GM18502 (cell line): Measurements from ENCODE around the gene CXXC4.

Experiments
- ATAC-seq: cut with Tn5 transposase; IDR thresholded peaks from one replicate; pipeline ENCODE4 v1.9.1; 2021; ENCODE audit warnings: mild to moderate bottlenecking; ENCODE audit not compliant: unreplicated experiment, poor library complexity

CXXC4 gene

DNA sequence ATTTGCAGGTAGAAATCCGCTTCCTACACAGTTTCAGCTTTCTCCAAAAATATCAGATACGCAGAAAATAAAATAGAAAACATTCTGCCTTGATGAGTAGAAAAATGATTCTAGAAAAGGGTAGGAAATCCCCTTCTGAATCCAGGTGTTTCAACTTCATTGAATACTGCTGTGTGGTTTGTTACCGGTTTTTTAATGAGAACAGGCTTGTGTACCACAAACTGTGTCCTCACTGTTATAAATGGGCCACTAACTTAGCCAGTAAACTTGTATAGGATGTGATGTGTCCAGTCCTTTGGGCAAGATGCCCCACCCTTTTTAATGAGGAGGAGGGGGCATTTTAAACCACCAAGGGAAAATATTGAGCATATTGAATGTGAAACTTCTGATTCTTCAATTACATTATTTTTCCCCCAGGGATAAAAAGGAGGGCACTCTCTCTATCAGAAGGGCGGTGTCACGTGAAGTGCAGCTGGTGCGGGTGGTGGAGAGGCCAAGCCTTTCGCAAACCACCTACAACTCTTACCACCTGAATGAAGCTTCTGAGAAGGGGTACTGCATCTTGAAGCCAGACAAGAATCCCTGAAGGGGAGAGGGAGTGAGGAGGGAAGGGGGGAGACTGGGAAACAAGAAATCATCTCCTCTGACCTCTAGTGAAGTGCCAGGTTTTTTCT, 4.5 kb downstream of the CXXC4 start:
- ATAC-seq: peak; percentile 47

DNA sequence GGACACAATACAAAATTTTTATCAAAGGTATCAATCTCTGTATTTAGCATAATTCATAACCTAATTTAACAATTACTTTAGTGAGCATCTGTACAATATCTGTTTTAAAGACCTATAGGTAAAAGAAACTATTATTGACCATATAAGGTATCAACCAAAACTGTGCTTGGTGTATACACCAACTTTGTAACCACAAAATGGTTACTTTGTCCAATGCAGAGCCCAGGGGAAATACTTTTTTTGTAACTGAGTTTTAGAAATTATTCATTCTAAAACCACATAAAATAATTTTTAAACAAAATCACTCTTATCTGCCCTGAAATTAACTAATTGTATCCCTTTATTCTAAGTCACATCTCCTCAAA, 5.0 kb downstream of the CXXC4 start:
- ATAC-seq: peak; percentile 38

DNA sequence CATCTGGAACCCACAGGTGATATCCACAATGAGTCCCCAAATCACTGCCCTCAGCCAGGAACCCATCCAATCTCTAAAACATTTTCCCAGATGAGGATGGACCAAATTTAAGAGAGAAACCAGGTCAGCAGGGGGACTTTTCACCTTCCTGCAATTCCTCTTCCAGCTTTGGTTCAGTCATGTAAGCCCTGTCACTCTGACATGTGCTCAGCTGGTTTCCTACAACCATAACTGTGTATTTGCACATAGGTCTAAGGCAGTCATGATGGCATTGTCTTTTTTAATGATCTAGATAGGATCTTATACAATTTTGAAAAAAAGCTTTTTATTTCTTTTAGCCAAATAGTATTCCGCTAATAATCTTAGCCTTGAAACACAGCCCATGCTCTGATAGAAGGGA, 6.5 kb downstream of the CXXC4 start:
- no peak for ATAC-seq

DNA sequence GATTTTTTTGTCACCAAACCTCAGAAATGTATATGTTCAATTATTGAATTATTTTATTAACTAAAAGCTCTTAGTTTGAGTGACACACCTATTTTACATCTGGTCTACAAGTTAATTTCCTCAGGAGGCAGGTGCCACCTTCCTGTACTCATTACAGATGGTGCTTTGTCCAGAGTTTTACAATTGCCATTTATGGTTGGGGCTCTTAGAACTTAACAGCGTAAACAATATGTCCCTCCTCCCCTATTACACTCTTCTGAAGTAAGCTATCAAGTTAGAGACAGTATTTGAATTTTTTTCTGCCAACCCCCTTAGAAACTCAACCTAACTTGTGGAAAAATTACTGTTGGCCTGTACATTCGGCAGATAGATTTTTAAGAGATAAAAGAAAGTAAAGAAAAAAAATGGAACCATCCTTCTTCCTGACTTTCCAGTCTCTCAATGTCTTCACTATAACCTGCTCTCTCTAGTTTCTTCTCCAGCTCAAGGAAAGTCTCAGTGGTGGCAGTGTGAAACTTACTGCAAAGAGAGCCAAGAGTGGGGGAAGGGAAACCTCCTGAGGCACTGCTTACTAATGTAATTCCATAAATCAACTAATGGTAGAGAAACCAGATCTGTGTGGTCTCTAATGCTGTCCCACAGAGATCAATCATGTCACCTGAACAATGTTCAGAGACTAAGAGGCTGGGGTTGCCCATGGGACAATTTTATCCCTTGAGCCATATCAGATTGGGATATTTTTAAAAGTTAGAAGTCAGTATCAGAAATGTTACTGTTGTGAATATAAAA, 7.8 kb downstream of the CXXC4 start:
- ATAC-seq: no peak

DNA sequence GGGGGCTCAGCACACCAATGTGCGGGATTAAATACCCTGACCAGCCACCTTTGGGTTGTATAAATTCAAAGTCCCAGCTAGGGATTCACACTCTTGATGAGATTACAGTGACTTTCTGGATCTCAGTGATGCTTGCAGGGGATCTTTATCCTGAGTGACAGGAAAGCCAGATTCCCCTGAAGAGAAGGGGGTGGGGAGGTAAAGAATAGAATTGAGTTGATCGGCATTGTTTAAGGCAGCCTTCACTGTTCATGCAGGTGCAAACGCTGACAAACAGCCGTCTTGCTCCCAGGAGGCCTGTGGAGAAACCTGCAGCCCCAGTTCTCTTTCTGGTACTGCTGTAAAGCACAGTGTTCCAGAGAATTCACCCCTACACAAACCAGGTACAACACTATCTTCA, 19.0 kb downstream of the CXXC4 start:
- no peak for ATAC-seq

DNA sequence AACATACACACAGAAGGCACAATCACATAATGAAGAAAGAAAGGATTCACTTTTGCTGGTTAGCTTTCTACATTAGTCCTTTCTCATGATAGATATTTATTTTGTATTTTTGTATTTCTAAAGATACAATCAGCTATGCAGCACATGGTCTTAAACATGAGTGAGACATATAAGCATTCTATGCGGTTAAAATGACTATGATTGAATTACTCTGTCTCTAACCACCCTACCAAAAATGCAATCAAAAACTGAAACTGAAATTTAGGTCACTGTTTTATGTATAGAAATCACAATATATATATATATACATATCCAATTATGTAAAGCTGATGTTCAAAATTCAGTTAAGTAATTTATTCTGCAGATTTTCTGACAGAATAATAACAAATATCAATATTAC, 21.9 kb downstream of the CXXC4 start:
- ATAC-seq: no peak

DNA sequence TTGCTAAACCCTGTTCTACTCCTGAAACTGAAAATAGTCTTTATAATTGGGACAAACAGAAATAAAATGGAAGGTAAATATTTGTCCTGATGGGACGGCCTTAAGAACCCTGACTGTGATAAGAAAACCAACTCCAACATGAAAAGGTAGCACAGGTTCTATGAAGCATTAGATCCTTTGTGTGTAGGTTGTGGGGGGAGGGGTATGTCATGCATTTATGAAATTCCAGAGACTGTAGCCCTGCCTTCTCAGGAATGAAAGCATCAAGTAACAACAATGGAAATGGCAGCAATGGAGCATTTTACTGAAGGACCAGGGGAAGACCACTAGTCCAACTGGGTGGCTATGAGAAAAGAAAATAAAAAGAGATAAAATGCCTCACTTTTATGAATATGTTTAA, 23.9 kb downstream of the CXXC4 start:
- no peak for ATAC-seq

DNA sequence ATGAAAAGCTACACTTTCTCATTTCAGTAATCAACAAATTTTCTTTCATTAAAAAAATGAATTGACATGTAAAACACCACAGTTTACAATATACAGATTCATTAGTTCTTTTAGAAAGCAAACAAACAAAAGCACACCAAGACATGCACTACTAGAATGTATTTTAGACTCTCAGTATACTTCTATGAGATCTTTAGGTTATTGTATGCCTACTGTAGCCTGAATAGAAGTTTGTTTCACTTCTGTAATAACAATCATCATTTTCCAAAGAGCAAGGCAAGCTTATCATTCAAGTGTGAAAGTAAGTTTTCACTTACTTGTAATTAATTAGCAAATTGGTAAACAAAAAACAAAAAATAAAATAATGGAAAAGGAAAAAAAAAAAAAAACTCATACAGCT, 24.9 kb downstream of the CXXC4 start:
- ATAC-seq: no peak

DNA sequence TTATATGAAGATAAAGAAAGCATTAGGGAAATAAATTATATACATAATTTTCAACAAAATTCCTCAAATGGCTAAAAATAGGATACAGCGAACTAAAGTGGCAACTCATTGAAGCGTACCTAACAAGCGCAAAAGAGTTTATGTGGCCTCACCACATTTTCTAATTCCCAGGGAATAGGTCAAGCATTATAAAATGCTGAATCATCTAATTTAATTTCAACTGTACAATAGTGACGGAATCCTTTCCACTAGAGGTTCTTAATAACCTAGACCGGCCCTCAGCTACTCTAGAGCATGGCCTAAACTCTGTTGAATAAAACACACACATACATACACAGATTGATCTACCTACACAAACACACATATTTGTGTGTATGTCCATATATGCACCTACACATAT, 29.1 kb downstream of the CXXC4 start:
- ATAC-seq: no peak

DNA sequence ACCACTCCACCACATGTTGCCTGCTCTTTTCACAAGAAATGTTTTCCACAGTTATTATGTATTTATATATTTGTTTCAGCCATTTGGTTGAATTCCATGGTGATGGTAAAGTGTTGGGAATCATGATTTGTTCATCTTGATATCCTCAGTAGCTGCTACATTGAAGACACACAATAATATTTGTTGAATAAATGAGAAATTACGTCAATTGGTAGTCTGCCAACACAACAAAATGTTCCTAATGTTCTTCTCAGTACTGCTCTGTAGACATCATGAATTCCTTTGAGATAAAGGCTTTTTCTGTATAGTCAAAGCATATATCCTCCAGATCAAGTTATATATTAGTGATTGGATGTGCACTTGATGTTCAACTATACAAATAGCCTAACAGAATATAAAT, 29.5 kb downstream of the CXXC4 start:
- ATAC-seq: no peak

DNA sequence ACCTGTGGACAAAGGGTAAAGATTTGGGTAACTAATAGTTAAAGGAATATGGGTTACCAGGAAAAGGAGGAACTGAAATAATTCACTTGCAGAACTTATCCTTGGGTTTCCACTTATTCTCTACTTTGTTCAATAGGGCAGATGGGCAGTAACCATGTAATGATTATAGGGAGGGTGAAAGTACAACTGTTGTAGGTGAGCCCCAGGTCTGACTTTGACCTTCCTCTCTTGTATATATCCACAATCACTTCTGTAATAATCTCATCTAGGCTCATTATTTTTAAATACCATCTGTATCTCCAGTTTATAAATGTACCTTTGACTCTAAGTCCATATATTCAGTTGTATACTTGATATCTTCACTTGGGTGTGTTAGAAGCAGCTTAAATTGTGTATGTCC, 32.1 kb downstream of the CXXC4 start:
- ATAC-seq: no peak

DNA sequence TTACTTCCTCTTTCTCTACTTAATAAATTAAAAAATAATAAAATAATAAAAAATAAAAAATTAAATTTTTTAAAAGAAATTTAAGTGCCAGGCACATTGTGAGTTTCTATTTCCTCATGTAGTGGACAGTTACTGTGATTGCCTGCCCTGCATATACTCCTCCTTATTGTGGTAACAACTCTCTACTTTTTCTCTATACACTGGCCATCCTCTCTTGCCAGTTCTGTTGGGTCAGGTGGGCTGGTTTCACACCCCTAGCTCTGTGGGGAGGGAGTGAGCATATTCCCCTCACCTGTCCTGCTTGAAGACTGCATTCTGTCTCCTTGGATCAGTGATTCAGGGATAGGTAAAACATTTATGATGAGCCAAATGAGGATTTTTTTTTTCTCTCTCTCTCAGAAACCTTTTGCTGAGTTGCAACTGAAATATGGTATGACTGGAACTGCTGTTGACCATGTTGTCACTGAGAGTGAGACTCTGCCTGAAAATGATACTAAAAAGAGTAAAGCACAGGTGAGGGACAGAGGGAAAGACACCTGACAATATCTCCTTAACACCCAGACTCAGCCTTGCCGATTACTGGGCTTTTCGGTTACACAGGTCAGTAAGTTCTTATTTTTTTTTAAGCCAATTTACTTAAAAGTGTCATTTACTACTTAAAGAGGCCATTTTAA, 37.2 kb downstream of the CXXC4 start:
- ATAC-seq: peak; percentile 79

DNA sequence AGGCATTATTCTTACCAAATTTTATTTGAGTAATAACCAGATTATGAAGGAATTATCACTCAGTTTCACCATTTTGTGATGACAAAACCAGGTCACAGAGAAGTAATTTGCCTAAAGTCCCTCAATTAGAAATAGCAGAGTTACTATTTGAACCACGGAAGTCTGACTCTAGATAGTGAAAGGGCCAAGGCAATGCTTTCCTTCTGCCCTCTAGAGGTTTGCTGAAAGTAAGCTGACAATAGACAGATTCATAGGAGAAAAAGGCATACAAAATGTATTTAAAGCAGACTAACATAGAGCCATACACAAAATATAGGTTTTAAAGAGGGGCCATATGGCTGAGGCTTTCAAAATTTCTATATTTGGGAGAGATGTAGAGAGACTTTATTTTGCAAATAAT, 43.1 kb downstream of the CXXC4 start:
- ATAC-seq: peak; percentile 77

DNA sequence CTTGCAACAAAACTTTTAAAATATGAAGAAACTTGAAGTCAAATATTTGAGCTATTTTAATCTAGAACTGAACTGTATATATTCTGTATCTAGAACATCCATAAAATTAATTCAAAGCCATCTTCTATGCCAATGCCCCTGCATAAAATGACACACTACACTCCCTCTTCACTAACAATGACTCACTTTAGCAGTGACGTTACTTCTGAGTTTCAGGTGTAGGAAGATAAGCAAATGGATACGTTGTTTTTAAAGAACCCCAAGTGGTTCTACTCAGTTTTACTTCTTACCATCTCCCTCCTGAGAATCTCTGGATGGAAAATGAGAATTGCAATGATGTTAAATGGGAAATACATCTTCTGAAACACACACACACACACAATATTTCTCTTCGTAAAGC, 45.2 kb downstream of the CXXC4 start:
- no peak for ATAC-seq

DNA sequence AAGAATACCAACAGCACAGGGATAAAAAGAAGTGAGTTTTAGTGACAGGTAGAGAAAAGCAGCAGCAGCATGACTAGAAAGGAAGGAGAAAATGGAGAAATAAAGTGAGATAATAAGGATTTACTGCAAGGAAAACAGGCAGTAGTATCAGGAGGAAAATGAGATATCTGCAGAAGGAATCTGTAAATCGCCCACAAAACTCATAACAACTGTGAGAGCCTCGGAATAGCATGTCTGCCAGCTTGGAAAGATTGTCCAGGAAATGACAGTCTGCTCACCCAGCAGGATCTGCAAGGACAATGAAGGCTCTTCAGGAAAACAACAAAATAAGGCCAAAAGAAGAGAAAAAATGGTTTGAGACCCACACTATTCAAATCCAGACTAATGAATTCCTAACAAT, 47.4 kb downstream of the CXXC4 start:
- no peak for ATAC-seq

DNA sequence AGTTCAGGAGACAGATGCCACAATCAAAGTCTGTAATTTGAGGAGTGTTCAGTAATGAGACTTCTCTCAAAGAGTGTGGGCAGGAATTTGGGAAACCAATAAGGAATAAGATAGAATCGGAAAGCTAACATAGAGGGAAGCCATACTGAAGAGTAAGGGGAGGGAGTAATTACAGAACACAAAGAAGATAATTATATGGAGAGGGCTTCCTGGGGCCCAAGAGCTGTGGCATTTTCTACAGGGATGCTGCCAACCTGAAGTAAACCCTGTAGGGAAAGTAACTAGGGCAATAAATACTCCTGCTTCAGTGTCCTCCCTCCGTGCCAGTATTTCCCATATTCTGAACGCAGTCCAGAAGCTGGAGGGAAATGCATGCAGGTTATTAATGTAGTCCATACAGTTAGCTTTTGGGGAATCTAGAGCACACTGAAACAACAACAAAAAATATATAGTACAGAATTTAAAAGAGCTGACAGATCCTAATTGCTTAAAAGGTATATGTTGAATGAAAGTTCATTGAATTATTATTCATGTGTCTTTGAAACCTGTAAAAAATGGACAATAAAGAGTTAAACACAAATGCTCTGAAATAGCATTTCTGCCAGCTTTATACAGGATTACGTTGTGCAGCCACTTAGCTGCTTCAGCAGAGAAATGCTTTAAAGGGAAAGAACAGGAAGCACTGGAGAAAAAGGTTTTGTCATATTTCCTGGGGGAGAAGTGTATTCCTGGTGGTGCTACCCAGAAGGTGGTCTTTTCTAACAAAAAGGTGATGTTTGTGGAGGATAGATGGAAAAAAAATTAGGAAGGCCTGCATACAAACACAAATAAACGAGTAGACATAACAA, 48.0 kb downstream of the CXXC4 start:
- no peak for ATAC-seq

DNA sequence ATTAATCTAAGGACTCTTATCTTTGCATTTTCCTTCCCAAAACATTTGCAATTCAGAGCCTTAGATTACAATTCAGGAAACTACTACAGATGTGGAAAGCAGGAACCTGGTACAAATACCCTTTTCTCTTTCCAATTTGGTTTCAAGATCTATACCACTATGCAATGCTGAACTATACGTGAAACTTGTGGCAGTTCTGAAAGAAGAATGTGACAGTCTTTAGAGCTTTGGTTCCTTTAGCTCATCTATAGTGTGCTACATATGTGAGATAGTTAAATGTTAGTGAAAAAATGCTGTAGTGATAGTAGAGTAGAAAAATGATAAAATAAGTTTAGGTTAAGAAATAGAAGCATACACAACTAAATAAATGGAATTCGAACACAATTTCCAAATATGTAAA, 50.0 kb downstream of the CXXC4 start:
- ATAC-seq: no peak

DNA sequence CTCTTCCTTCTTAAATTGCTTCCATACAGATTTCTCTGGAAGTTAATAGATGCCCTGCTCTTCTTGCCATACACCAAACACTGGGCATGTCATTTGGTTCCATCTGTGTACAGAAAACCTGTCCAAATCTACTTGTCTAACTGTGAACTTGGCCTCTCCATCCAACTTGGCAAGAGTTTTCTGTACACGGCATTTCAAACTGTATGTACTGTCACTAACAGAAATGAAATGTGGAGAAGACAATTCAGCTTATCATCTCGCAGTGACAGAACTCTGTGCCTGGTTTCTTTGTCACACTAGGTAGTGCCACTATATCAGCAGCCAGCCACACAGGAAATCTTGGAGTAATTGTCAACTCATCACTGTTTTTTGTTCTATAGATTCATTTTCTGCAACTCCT, 58.2 kb downstream of the CXXC4 start:
- ATAC-seq: no peak

DNA sequence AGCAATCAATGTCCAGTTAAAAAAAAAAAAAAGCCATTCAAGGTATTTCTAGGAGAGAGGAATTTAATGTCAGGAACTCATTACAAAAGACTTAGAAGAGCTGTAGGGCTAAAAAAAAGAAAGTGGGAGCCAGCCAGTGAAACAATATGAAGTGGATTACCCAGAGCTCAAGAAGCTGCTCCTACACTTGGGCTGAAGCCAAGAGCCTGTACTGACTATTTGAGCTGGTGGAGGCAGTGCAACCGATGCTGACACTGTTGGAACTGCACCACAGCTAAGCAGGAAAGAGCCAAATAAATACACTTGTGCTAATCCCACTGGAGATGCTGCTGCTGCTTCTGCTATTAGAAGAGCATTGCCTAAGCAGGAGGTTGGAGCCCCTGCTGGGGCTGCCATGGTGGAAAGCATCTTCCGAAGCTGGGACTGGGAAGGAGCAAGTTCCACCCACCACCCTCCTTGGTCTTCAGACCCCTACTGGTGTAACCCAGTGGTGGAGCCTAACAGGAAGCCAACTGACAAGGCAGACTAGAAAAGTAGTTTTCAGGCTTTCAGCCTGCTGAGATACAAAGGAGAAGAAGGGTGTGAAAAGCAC, 65.4 kb downstream of the CXXC4 start:
- ATAC-seq: no peak

DNA sequence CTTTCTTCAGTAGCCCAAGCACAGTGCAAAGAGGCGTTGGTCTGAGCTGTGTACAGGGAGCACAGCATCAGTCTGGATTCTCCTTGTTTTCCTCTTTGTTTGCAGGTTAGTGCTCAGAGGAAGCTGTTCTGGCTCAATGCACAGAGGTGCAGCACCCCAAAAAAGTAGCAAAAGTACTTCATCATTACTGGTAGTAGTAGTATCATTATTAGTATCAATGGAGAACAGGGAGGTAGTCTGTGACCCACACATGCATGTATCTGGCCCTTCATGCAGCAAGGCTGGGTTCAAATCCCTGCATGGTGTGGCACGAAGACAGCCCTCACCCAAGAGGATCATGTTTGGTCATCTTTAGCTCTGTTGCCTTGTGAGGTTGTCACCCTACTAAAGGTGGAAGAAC, 68.7 kb downstream of the CXXC4 start:
- peak; percentile 65 for ATAC-seq
